ENCODE measurements around the gene NECTIN3. TPM values are rescaled to one million over a fixed set of nuclear protein-coding genes. Genes with fewer than 3 reads are reported as not detected.
A peak's percentile ranks its signal among the peaks of the same experiment; 100 is the strongest.

NECTIN3 gene
- total RNA-seq, 4 donors from 2014 or later, result 21.8 to 60.3 (median 45.0) TPM

GRCh38 chr3:111047812-111048435 is 23.7 kb upstream of the NECTIN3 start:
- intact Hi-C loops (cut with DNase I; ENCODE audit: low total_unique reads), result no loop called here
- Histone ChIP-seq H3K36me3 (no peaks in the 10 kb centered on the region), H3K4me3 (no peak overlapping the region), H3K4me1 (no peaks in the 10 kb centered on the region), H3K27ac (no peak overlapping the region), H3K9me3 (no peaks in the 10 kb centered on the region), H3K27me3 (no peaks in the 10 kb centered on the region)
- no peak for DNase-seq
- TF ChIP-seq, protein P1, sequence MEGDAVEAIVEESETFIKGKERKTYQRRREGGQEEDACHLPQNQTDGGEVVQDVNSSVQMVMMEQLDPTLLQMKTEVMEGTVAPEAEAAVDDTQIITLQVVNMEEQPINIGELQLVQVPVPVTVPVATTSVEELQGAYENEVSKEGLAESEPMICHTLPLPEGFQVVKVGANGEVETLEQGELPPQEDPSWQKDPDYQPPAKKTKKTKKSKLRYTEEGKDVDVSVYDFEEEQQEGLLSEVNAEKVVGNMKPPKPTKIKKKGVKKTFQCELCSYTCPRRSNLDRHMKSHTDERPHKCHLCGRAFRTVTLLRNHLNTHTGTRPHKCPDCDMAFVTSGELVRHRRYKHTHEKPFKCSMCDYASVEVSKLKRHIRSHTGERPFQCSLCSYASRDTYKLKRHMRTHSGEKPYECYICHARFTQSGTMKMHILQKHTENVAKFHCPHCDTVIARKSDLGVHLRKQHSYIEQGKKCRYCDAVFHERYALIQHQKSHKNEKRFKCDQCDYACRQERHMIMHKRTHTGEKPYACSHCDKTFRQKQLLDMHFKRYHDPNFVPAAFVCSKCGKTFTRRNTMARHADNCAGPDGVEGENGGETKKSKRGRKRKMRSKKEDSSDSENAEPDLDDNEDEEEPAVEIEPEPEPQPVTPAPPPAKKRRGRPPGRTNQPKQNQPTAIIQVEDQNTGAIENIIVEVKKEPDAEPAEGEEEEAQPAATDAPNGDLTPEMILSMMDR (IDR thresholded peaks at IDR 0.05), result no peak
- no peak for TF ChIP-seq POLR2A (IDR thresholded peaks at IDR 0.05)

DNA sequence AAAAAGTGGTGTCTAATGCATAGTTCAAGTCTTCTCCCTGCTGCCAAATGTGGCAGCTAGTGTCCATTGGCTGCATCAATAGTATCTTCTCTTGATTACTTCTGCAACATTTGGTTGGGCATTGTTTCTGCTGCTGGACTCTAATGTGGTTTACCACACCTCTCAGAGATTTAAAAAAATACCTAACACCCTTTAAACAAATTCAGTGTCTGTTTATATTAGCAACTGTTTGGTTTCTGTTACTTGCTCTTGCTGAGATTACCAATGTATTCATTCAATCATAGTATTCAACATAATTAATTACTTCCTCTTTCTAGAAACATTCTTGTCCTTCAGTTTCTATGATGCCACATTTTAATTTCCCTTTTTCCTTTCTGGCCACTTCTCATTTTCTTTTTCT is 20.3 kb upstream of the NECTIN3 start:
- no peak overlapping the region for H3K27ac ChIP-seq
- no peak for DNase-seq
- no peaks in the 10 kb centered on the region for H3K4me1 ChIP-seq
- no peaks in the 10 kb centered on the region for H3K36me3 ChIP-seq
- intact Hi-C loops (cut with DNase I; ENCODE audit: low total_unique reads), result no loop called here
- H3K27me3 ChIP-seq, result no peaks in the 10 kb centered on the region
- TF ChIP-seq POLR2A (IDR thresholded peaks at IDR 0.05), result no peak
- TF ChIP-seq, protein P1 (IDR thresholded peaks at IDR 0.05), result no peak
- no peak overlapping the region for H3K4me3 ChIP-seq
- no peaks in the 10 kb centered on the region for H3K9me3 ChIP-seq

GRCh38 chr3:111068574-111068973 is 3.0 kb upstream of the NECTIN3 start:
- Histone ChIP-seq H3K27me3 (no peaks in the 10 kb centered on the region), H3K4me3 (no peak overlapping the region), H3K9me3 (no peaks in the 10 kb centered on the region), H3K4me1 (no peaks in the 10 kb centered on the region), H3K27ac (no peak overlapping the region), H3K36me3 (no peaks in the 10 kb centered on the region)
- TF ChIP-seq, protein P1 (IDR thresholded peaks at IDR 0.05), result no peak
- no peak for TF ChIP-seq POLR2A (IDR thresholded peaks at IDR 0.05)
- intact Hi-C loops (cut with DNase I; ENCODE audit: low total_unique reads), result no loop called here
- no peak for DNase-seq

- TF ChIP-seq, protein P1 (IDR thresholded peaks at IDR 0.05), result no peak
- no peak for TF ChIP-seq POLR2A (IDR thresholded peaks at IDR 0.05)
- DNase-seq, result peak; percentile 23 to 31
- H3K27me3 ChIP-seq, result no peaks in the 10 kb centered on the region
- intact Hi-C loops (cut with DNase I; ENCODE audit: low total_unique reads), result no loop called here
- no peaks in the 10 kb centered on the region for H3K4me1 ChIP-seq
- peak overlapping the region; percentile 59 to 96 for H3K4me3 ChIP-seq
- H3K27ac ChIP-seq, result peak overlapping the region; percentile 86 to 96
- no peaks in the 10 kb centered on the region for H3K9me3 ChIP-seq
- H3K36me3 ChIP-seq, result no peaks in the 10 kb centered on the region
Measured at GRCh38 chr3:111069974-111070771, 1.4 kb upstream of the NECTIN3 start.

- no peak for DNase-seq
- intact Hi-C loops (cut with DNase I; ENCODE audit: low total_unique reads), result no loop called here
- Histone ChIP-seq H3K9me3 (no peaks in the 10 kb centered on the region), H3K27me3 (no peaks in the 10 kb centered on the region), H3K36me3 (no peaks in the 10 kb centered on the region), H3K4me3 (peak overlapping the region; percentile 59 to 96), H3K27ac (peak overlapping the region; percentile 86 to 96), H3K4me1 (no peaks in the 10 kb centered on the region)
- TF ChIP-seq, protein P1 (IDR thresholded peaks at IDR 0.05), result no peak
- no peak for TF ChIP-seq POLR2A (IDR thresholded peaks at IDR 0.05)
Measured at GRCh38 chr3:111070772-111071256, 802 bp upstream of the NECTIN3 start.
